HL-60 (cell line): ENCODE measurements around the gene DCHS2.
A peak's percentile ranks its signal among the peaks of the same experiment; 100 is the strongest.

Experiments used
- GABPA ChIP-seq: IDR thresholded peaks from 2 replicates; pipeline ENCODE4 v1.6.1; 2012; ENCODE audit warnings: low read depth
- TF ChIP-seq, protein P1 (sequence below): IDR thresholded peaks from one replicate; pipeline ENCODE4 v1.5.1; 2011; ENCODE audit warnings: low read length, control low read depth, inconsistent platforms; ENCODE audit not compliant: insufficient read depth

DNA sequence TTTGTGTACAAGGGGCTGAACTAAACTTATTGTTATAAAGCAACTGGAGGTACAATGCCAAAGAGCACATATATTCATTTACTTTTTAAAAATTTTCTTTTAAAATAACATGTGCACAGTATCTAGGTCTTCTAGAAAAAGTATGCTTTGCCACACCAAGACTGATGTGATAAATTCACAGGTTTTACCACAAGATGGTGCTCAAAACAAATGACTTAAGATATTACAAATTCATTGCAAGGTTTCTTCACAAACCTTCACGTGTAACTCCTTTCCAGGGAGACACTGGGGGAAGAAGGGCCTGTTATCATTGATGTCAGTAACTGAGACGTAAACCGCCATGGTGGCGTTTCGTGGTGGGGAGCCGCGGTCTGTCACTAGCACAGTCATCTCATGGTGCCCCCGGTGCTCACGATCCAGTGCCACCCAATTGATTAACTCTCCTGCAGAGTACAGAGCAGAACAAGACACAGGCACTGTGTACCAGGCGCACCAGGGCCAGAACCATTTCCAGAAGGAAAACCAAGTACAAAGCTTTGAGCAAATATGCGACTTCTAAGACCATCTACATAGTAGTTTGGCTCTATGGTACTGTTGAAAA is 162.2 kb downstream of the DCHS2 start:
- TF ChIP-seq, protein P1, sequence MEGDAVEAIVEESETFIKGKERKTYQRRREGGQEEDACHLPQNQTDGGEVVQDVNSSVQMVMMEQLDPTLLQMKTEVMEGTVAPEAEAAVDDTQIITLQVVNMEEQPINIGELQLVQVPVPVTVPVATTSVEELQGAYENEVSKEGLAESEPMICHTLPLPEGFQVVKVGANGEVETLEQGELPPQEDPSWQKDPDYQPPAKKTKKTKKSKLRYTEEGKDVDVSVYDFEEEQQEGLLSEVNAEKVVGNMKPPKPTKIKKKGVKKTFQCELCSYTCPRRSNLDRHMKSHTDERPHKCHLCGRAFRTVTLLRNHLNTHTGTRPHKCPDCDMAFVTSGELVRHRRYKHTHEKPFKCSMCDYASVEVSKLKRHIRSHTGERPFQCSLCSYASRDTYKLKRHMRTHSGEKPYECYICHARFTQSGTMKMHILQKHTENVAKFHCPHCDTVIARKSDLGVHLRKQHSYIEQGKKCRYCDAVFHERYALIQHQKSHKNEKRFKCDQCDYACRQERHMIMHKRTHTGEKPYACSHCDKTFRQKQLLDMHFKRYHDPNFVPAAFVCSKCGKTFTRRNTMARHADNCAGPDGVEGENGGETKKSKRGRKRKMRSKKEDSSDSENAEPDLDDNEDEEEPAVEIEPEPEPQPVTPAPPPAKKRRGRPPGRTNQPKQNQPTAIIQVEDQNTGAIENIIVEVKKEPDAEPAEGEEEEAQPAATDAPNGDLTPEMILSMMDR, result peak; percentile 28
- TF ChIP-seq GABPA, result no peak
